Measurements from ENCODE around the gene MUTYH.

Gene MUTYH

DNA sequence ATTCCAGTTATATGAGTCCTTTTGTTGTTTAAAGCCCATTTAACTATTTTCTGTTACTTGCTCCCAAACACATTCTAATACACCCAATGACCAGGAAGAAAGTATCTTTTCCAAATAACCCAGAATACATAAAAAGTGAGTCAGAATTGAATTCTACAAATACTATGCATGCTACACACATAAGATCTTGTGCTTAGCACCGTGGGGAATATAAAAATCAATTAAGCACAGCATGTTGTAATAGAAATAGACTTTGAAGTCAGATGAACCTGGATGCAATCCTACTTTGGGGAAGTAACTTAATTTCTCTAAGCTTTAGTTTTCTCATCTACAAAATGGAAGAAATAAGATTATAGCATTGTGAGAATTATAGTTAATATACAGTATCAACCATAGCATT, 40.5 kb upstream of the MUTYH start:
- CTCF ChIA-PET = interaction anchor here (1.0 kb wide), 1 partner anchor 21 kb away, joined by 3 read pairs; no protein-coding TSS in a partner anchor
- H3K4me3 ChIP-seq (ENCODE audit: low read depth, low read length) = no peak overlapping the region
- POLR2A ChIA-PET = no interaction called here
- TF ChIP-seq CTCF (IDR thresholded peaks at IDR 0.05; ENCODE audit: insufficient read depth, low read length, missing control alignments) = no peak
- DNase-seq (ENCODE audit: low read depth, low spot score) = no peak

DNA sequence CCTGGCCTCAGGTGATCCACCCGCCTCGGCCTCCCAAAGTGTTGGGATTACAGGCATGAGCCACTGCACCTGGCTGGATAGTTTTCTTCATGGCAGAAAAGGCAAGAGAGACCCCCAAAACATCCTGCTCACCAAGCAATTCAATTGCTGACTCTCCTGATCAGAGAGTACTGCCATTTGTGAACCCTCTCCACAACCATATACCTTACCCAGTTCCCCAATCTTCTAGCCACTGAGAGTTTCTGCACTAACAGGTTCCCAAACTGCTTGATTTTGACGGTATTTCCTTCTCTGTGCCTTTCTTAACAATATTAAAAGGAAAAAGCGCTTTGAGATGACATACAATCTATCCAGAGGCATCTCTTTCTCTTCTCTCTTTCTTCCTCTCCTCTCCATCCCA, 39.9 kb upstream of the MUTYH start:
- ChIA-PET CTCF (interaction anchor here (0.6 to 0.8 kb wide), 2 partner anchors 13 to 113 kb away, joined by 3 read pairs; no protein-coding TSS in a partner anchor), POLR2A (no interaction called here)
- H3K4me3 ChIP-seq (ENCODE audit: low read depth, low read length) = no peak overlapping the region
- no peak for DNase-seq (ENCODE audit: low read depth, low spot score)
- no peak for TF ChIP-seq CTCF (IDR thresholded peaks at IDR 0.05; ENCODE audit: insufficient read depth, low read length, missing control alignments)

DNA sequence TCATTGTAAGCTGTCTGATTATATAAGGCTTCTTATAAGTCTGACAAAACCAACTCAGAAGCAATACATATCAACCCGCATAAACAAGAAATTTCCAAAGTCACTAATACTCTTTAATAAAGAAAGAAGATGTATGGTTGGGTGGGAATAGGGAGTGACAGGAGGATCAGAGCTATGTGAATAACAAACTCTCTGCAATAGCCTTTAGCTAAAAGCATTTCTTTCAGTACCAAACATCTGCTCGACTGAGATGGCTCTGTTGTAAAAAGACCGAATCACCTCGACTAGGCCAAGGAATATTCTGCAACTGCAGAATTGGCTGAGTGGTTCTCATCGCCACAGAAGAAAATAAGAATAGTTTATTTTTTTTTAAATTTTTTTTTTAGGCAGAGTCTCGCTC, 39.3 kb upstream of the MUTYH start:
- no peak for DNase-seq (ENCODE audit: low read depth, low spot score)
- CTCF ChIA-PET = interaction anchor here (0.6 to 0.8 kb wide), 2 partner anchors 14 to 114 kb away, joined by 3 read pairs; no protein-coding TSS in a partner anchor
- no peak overlapping the region for H3K4me3 ChIP-seq (ENCODE audit: low read depth, low read length)
- POLR2A ChIA-PET = no interaction called here
- TF ChIP-seq CTCF (IDR thresholded peaks at IDR 0.05; ENCODE audit: insufficient read depth, low read length, missing control alignments) = no peak

GRCh38 chr1:45378184-45378583, 37.9 kb upstream of the MUTYH start:
- no peak for DNase-seq (ENCODE audit: low read depth, low spot score)
- CTCF ChIA-PET = interaction anchor here (0.8 to 1.5 kb wide), 3 partner anchors 9 to 18 kb away, joined by 3 to 4 read pairs (median 4); no protein-coding TSS in a partner anchor
- POLR2A ChIA-PET = no interaction called here
- no peak for TF ChIP-seq CTCF (IDR thresholded peaks at IDR 0.05; ENCODE audit: insufficient read depth, low read length, missing control alignments)
- H3K4me3 ChIP-seq (ENCODE audit: low read depth, low read length) = no peak overlapping the region

- ChIA-PET POLR2A (no interaction called here), CTCF (interaction anchor here (6.3 kb wide), 1 partner anchor 14 kb away, joined by 36 read pairs; no protein-coding TSS in a partner anchor)
- no peak for TF ChIP-seq CTCF (IDR thresholded peaks at IDR 0.05; ENCODE audit: insufficient read depth, low read length, missing control alignments)
- DNase-seq (ENCODE audit: low read depth, low spot score) = no peak
- H3K4me3 ChIP-seq (ENCODE audit: low read depth, low read length) = no peak overlapping the region
These were observed 35.2 kb upstream of the MUTYH start for GRCh38 chr1:45375104-45376090.

GRCh38 chr1:45373573-45373972, 33.3 kb upstream of the MUTYH start:
- POLR2A ChIA-PET = no interaction called here
- H3K4me3 ChIP-seq (ENCODE audit: low read depth, low read length) = no peak overlapping the region
- no peak for TF ChIP-seq CTCF (IDR thresholded peaks at IDR 0.05; ENCODE audit: insufficient read depth, low read length, missing control alignments)
- no peak for DNase-seq (ENCODE audit: low read depth, low spot score)
- CTCF ChIA-PET = interaction anchor here (1.0 to 6.3 kb wide), 5 partner anchors 9 to 359 kb away, joined by 3 to 36 read pairs (median 5); no protein-coding TSS in a partner anchor
